H9 (cell line): Measurements from ENCODE around the gene ANKS1B. TPM values are rescaled to one million over a fixed set of nuclear protein-coding genes. Genes with fewer than 3 reads are reported as not detected.

ENCODE experiments used
- DNase-seq: peaks from one replicate; pipeline ENCODE4 v3.0.0-alpha.2; 2017
- H2AFZ ChIP-seq: one replicate; pipeline ENCODE4 v1.6.1; 2013; ENCODE audit warnings: mild to moderate bottlenecking, low read length, control low read depth, moderate library complexity
- H2AK5ac ChIP-seq: 2 replicates; pipeline ENCODE4 v1.6.1; 2013; ENCODE audit warnings: low read length, control low read depth, mixed read lengths; ENCODE audit not compliant: insufficient read length
- H2BK120ac ChIP-seq: one replicate; pipeline ENCODE4 v1.6.1; 2013; ENCODE audit warnings: low read depth, mild to moderate bottlenecking, low read length, control low read depth, inconsistent platforms; ENCODE audit not compliant: poor library complexity, severe bottlenecking
- H2BK12ac ChIP-seq: 2 replicates; pipeline ENCODE4 v1.6.1; 2013; ENCODE audit warnings: low read length, control low read depth, mixed read lengths, low read depth; ENCODE audit not compliant: insufficient read length
- H2BK15ac ChIP-seq: 2 replicates; pipeline ENCODE4 v1.6.1; 2013; ENCODE audit warnings: low read depth, low read length, control low read depth
- H2BK20ac ChIP-seq: one replicate; pipeline ENCODE4 v1.6.1; 2013; ENCODE audit warnings: low read depth, mild to moderate bottlenecking, low read length, control low read depth, inconsistent platforms; ENCODE audit not compliant: poor library complexity, severe bottlenecking
- H2BK5ac ChIP-seq: 2 replicates; pipeline ENCODE4 v1.6.1; 2013; ENCODE audit warnings: low read length, control low read depth, mixed read lengths; ENCODE audit not compliant: insufficient read length
- H3K14ac ChIP-seq: 2 replicates; pipeline ENCODE4 v1.6.1; 2013; ENCODE audit warnings: low read length, control low read depth; ENCODE audit not compliant: insufficient read depth
- H3K18ac ChIP-seq: 2 replicates; pipeline ENCODE4 v1.6.1; 2013; ENCODE audit warnings: low read depth, mild to moderate bottlenecking, mixed read lengths, low read length, control low read depth; ENCODE audit not compliant: insufficient read length
- H3K23ac ChIP-seq: 2 replicates; pipeline ENCODE4 v1.6.1; 2013; ENCODE audit warnings: low read length, control low read depth, mixed read lengths, low read depth; ENCODE audit not compliant: insufficient read length
- H3K23me2 ChIP-seq: 2 replicates; pipeline ENCODE4 v1.6.1; 2013; ENCODE audit warnings: low read depth, mild to moderate bottlenecking, mixed read lengths, low read length, control low read depth; ENCODE audit not compliant: insufficient read length, poor library complexity, severe bottlenecking
- H3K27ac ChIP-seq: 2 replicates; pipeline ENCODE4 v1.5.1; 2013; ENCODE audit warnings: low read length, control low read depth, mixed read lengths, low read depth; ENCODE audit not compliant: insufficient read length
- H3K27me3 ChIP-seq: 2 replicates; pipeline ENCODE4 v1.6.1; 2013; ENCODE audit warnings: low read length, control low read depth, inconsistent platforms; ENCODE audit not compliant: insufficient read depth
- H3K4ac ChIP-seq: 2 replicates; pipeline ENCODE4 v1.6.1; 2013; ENCODE audit warnings: low read depth, mild to moderate bottlenecking, control low read depth, inconsistent platforms, low read length, moderate library complexity
- H3K4me1 ChIP-seq: 2 replicates; pipeline ENCODE4 v1.6.1; 2013; ENCODE audit warnings: low read length, control low read depth, inconsistent platforms; ENCODE audit not compliant: insufficient read depth
- H3K4me2 ChIP-seq: 2 replicates; pipeline ENCODE4 v1.6.1; 2013; ENCODE audit warnings: low read length, control low read depth, mixed read lengths; ENCODE audit not compliant: insufficient read length, insufficient read depth
- H3K56ac ChIP-seq: 2 replicates; pipeline ENCODE4 v1.6.1; 2013; ENCODE audit warnings: low read depth, mild to moderate bottlenecking, mixed read lengths, low read length, control low read depth; ENCODE audit not compliant: insufficient read length
- H3K79me1 ChIP-seq: 2 replicates; pipeline ENCODE4 v1.6.1; 2013; ENCODE audit warnings: low read depth, mild to moderate bottlenecking, moderate library complexity, low read length, control low read depth, inconsistent platforms; ENCODE audit not compliant: insufficient read depth, poor library complexity, severe bottlenecking
- H3K79me2 ChIP-seq: 2 replicates; pipeline ENCODE4 v1.6.1; 2013; ENCODE audit warnings: low read length, control low read depth, inconsistent platforms; ENCODE audit not compliant: insufficient read depth
- H3K9ac ChIP-seq: 2 replicates; pipeline ENCODE4 v1.6.1; 2013; ENCODE audit warnings: low read length, control low read depth, mixed read lengths; ENCODE audit not compliant: insufficient read length; ENCODE audit errors: extremely low read depth
- H3K9me3 ChIP-seq: one replicate; pipeline ENCODE4 v1.6.1; 2013; ENCODE audit warnings: low read depth, low read length, inconsistent platforms; ENCODE audit not compliant: control insufficient read depth
- H3T11ph ChIP-seq: one replicate; pipeline ENCODE4 v1.6.1; 2013; ENCODE audit warnings: mild to moderate bottlenecking, low read length, control low read depth, inconsistent platforms
- H4K20me1 ChIP-seq: one replicate; pipeline ENCODE4 v1.6.1; 2013; ENCODE audit not compliant: control insufficient read depth, insufficient read length, insufficient read depth
- H4K5ac ChIP-seq: 2 replicates; pipeline ENCODE4 v1.6.1; 2013; ENCODE audit warnings: low read depth, mild to moderate bottlenecking, mixed read lengths, low read length, control low read depth; ENCODE audit not compliant: insufficient read length
- H4K8ac ChIP-seq: replicated peaks from 2 replicates; pipeline ENCODE4 v1.6.1; 2013; ENCODE audit warnings: low read length, control low read depth, mixed read lengths, low read depth; ENCODE audit not compliant: insufficient read length
- H4K91ac ChIP-seq: 2 replicates; pipeline ENCODE4 v1.6.1; 2013; ENCODE audit warnings: low read depth, mild to moderate bottlenecking, moderate library complexity, mixed read lengths, low read length, control low read depth; ENCODE audit not compliant: insufficient read length
- H3K27ac Mint-ChIP-seq, 3 experiments: 2 replicates in 2 of 3; 3 replicates in 1 of 3; pipeline ENCODE4 v1.8.0; 2020 to 2021; ENCODE audit warnings: mixed read lengths in 3 of 3, mild to moderate bottlenecking in 1 of 3, moderate library complexity in 1 of 3
- H3K27me3 Mint-ChIP-seq: 2 replicates; pipeline ENCODE4 v1.8.0; 2021; ENCODE audit warnings: low read depth, mild to moderate bottlenecking, moderate library complexity, mixed read lengths
- H3K36me3 Mint-ChIP-seq, 3 experiments: 2 replicates in 2 of 3; 3 replicates in 1 of 3; pipeline ENCODE4 v1.8.0; 2020 to 2021; ENCODE audit warnings: low read depth in 3 of 3, mixed read lengths in 3 of 3; ENCODE audit not compliant: insufficient read depth in 1 of 3
- H3K4me1 Mint-ChIP-seq, 2 experiments: 2 replicates each; pipeline ENCODE4 v1.8.0; 2020; ENCODE audit warnings: mixed read lengths in 2 of 2
- H3K4me3 Mint-ChIP-seq, 2 experiments: 2 replicates in 1 of 2; 3 replicates in 1 of 2; pipeline ENCODE4 v1.8.0; 2020 to 2021; ENCODE audit warnings: mild to moderate bottlenecking in 2 of 2, mixed read lengths in 2 of 2, moderate library complexity in 1 of 2
- H3K9me3 Mint-ChIP-seq, 2 experiments: 2 replicates in 1 of 2; 3 replicates in 1 of 2; pipeline ENCODE4 v1.8.0; 2020; ENCODE audit warnings: mild to moderate bottlenecking in 2 of 2, mixed read lengths in 2 of 2, moderate library complexity in 1 of 2
- WGBS: extraction: QIAGEN DNeasy Blood & Tissue Kit; methylation state at CpG from one replicate; pipeline ENCODE4 v1.1.7; 2013; ENCODE audit warnings: missing lambda C conversion rate, low lambda C conversion rate, mixed read lengths; ENCODE audit not compliant: insufficient read length; ENCODE audit errors: extremely low coverage; 5-methylcytosine and 5-hydroxymethylcytosine counted together
- total RNA-seq: library from RNA; stranded (reverse); gene quantifications from 2 replicates; pipeline ENCODE4 v1.2.1, GENCODE V29; 2021
- TF ChIP-seq, protein P1 (sequence below): fragments of 200-600 bp; sonication (generic); conservative IDR thresholded peaks from 3 replicates; pipeline ENCODE4 v1.8.0; 2021; ENCODE audit warnings: antibody characterized with exemption, mild to moderate bottlenecking

The ANKS1B gene
- total RNA-seq, 1 experiment from 2014 or later: 4.1 TPM

DNA sequence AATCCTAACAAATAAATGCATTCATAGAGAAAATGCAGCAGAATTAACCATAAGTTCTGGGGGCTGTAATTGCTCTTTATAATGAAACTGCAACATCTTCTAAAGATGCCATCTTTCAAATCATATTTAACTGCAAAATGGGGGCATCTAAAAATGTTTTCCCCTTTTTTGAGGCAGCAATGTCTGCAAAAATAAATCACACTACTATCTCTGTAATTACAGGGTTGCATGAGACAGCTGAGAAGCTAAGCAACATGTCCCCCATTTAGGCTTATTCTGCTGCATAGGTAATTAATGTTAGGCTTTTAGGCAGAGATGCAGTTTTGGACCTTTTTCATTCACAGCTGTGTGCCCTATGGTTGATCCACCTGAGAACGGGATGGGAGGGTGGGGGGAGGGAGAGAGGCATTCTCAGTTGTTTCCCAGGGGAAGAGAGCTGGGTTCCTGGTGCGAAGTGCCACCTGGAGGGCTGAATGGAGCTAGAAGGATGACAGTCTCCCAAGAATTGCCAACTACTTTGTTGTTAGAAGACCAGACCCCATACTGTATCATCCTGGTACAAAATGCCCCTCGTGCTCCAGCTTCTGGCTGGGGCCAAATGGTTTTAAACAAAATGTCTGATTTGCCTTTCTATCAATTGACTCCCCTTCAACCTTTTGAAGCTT is 1185.5 kb downstream of the ANKS1B start:
- Mint-ChIP-seq H3K27me3 (no peaks in the 10 kb centered on the region), H3K27ac (no peak overlapping the region), H3K9me3 (no peaks in the 10 kb centered on the region), H3K4me1 (peaks cover 9 to 15% of the 10 kb centered on the region in 2 experiments), H3K36me3 (no peaks in the 10 kb centered on the region), H3K4me3 (no peak overlapping the region)
- no peak overlapping the region for H2AK5ac ChIP-seq
- H3K79me1 ChIP-seq: no peaks in the 10 kb centered on the region
- no peaks in the 10 kb centered on the region for H4K20me1 ChIP-seq
- no peak overlapping the region for H4K91ac ChIP-seq
- no peak overlapping the region for H3K18ac ChIP-seq
- H2BK15ac ChIP-seq: no peak overlapping the region
- H3K9ac ChIP-seq: no peak overlapping the region
- no peak overlapping the region for H3K23ac ChIP-seq
- no peak overlapping the region for H2BK12ac ChIP-seq
- no peak overlapping the region for H3T11ph ChIP-seq
- H3K79me2 ChIP-seq: no peaks in the 10 kb centered on the region
- H4K8ac ChIP-seq: no peak overlapping the region
- TF ChIP-seq, protein P1, sequence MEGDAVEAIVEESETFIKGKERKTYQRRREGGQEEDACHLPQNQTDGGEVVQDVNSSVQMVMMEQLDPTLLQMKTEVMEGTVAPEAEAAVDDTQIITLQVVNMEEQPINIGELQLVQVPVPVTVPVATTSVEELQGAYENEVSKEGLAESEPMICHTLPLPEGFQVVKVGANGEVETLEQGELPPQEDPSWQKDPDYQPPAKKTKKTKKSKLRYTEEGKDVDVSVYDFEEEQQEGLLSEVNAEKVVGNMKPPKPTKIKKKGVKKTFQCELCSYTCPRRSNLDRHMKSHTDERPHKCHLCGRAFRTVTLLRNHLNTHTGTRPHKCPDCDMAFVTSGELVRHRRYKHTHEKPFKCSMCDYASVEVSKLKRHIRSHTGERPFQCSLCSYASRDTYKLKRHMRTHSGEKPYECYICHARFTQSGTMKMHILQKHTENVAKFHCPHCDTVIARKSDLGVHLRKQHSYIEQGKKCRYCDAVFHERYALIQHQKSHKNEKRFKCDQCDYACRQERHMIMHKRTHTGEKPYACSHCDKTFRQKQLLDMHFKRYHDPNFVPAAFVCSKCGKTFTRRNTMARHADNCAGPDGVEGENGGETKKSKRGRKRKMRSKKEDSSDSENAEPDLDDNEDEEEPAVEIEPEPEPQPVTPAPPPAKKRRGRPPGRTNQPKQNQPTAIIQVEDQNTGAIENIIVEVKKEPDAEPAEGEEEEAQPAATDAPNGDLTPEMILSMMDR: peak; percentile 21; the same call in 2 of the 3 replicates
- no peak overlapping the region for H3K4ac ChIP-seq
- no CpG with 5 or more reads among the region's 3 CpGs for WGBS
- H2BK120ac ChIP-seq: no peak overlapping the region
- H4K5ac ChIP-seq: no peak overlapping the region
- no peaks in the 10 kb centered on the region for H3K9me3 ChIP-seq
- H3K27ac ChIP-seq: no peak overlapping the region
- no peaks in the 10 kb centered on the region for H3K23me2 ChIP-seq
- H3K4me1 ChIP-seq: no peaks in the 10 kb centered on the region; the same call in 1 of the 2 replicates
- no peak overlapping the region for H3K56ac ChIP-seq
- peak; percentile 52 for DNase-seq
- no peak overlapping the region for H2BK20ac ChIP-seq
- no peak overlapping the region for H3K14ac ChIP-seq
- no peak overlapping the region for H2BK5ac ChIP-seq
- no peaks in the 10 kb centered on the region for H3K27me3 ChIP-seq
- H2AFZ ChIP-seq: no peak overlapping the region
- no peak overlapping the region for H3K4me2 ChIP-seq
